Caco-2 (cell line): ENCODE measurements around the gene TNFRSF25. TPM values are rescaled to one million over a fixed set of nuclear protein-coding genes. Genes with fewer than 3 reads are reported as not detected.

Experiments
- BruUV-seq: library from RNA; stranded (reverse); fragments of 400-500 nt; replicated peaks from 2 replicates; lab custom pipeline; 2021; lab: Mats Ljungman, UMichigan
- CTCF ChIA-PET: fragments of 300-600 bp; sonication (Branson Sonifier 250); formaldehyde crosslinking; loops from one replicate; lab custom pipeline; 2022; ENCODE audit warnings: antibody characterized with exemption; lab: Charles Lee
- POLR2A ChIA-PET: fragments of 300-600 bp; sonication (Branson Sonifier 250); formaldehyde crosslinking; loops from one replicate; lab custom pipeline; 2022; ENCODE audit warnings: antibody characterized with exemption; lab: Charles Lee
- DNase-seq, 2 experiments: peaks; one replicate each; pipeline versions ENCODE4 v3.0.0 to v3.0.0-alpha.2; 2020 to 2022
- H3K27me3 ChIP-seq: replicated peaks from 2 replicates; pipeline ENCODE4 v1.6.0; 2011; ENCODE audit warnings: low read length; ENCODE audit not compliant: control insufficient read depth, insufficient read depth
- H3K36me3 ChIP-seq: 2 replicates; pipeline ENCODE4 v1.5.1; 2011; ENCODE audit warnings: low read length; ENCODE audit not compliant: control insufficient read depth, insufficient read depth
- H3K4me1 ChIP-seq: fragments of 250-450 bp; sonication (Bioruptor Pico); 2 replicates; pipeline ENCODE4 v1.5.1; 2020; ENCODE audit warnings: mild to moderate bottlenecking
- H3K4me3 ChIP-seq: 2 replicates; pipeline ENCODE4 v1.5.1; 2011; ENCODE audit warnings: low read depth, mild to moderate bottlenecking, control low read depth, low read length
- H3K9me3 ChIP-seq: fragments of 250-450 bp; sonication (Bioruptor Pico); 2 replicates; pipeline ENCODE4 v1.5.1; 2020; ENCODE audit warnings: mild to moderate bottlenecking, moderate library complexity
- H3K27ac Mint-ChIP-seq: one replicate; pipeline ENCODE4 v1.8.0; 2022; ENCODE audit warnings: mixed read lengths; ENCODE audit not compliant: unreplicated experiment
- H3K27me3 Mint-ChIP-seq: one replicate; pipeline ENCODE4 v1.8.0; 2022; ENCODE audit warnings: mixed read lengths; ENCODE audit not compliant: insufficient read depth, unreplicated experiment
- H3K36me3 Mint-ChIP-seq: one replicate; pipeline ENCODE4 v1.8.0; 2022; ENCODE audit warnings: mild to moderate bottlenecking, mixed read lengths; ENCODE audit not compliant: insufficient read depth, unreplicated experiment
- H3K4me1 Mint-ChIP-seq: one replicate; pipeline ENCODE4 v1.8.0; 2022; ENCODE audit warnings: low read depth, mixed read lengths; ENCODE audit not compliant: unreplicated experiment
- H3K4me3 Mint-ChIP-seq: one replicate; pipeline ENCODE4 v1.8.0; 2022; ENCODE audit warnings: mild to moderate bottlenecking, moderate library complexity, mixed read lengths; ENCODE audit not compliant: unreplicated experiment
- H3K9me3 Mint-ChIP-seq: one replicate; pipeline ENCODE4 v1.8.0; 2022; ENCODE audit warnings: mixed read lengths; ENCODE audit not compliant: unreplicated experiment
- intact Hi-C: fragments of 100-400 bp; cut with micrococcal nuclease; formaldehyde crosslinking; loops from one replicate; pipeline ENCODE4 v1.10.0; 2022; ENCODE audit not compliant: unreplicated experiment
- total RNA-seq: library from RNA; stranded (reverse); gene quantifications from 2 replicates; pipeline ENCODE4 v1.2.3, GENCODE V29; 2022
- TF ChIP-seq, protein P1 (sequence below), 2 experiments: fragments of 200-600 bp in 1 of 2; IDR thresholded peaks; 1 replicate in 1 of 2; 2 replicates in 1 of 2; pipeline versions ENCODE4 v1.5.1 to v1.8.0; 2011 to 2022; ENCODE audit warnings: antibody characterized with exemption in 1 of 2, control low read depth in 1 of 2, inconsistent platforms in 1 of 2, low read depth in 1 of 2, low read length in 1 of 2, mild to moderate bottlenecking in 1 of 2, moderate library complexity in 1 of 2; ENCODE audit not compliant: insufficient read depth in 1 of 2, severe bottlenecking in 1 of 2, unreplicated experiment in 1 of 2

TNFRSF25 gene
- total RNA-seq, 1 experiment from 2014 or later = 16.3 TPM

DNA sequence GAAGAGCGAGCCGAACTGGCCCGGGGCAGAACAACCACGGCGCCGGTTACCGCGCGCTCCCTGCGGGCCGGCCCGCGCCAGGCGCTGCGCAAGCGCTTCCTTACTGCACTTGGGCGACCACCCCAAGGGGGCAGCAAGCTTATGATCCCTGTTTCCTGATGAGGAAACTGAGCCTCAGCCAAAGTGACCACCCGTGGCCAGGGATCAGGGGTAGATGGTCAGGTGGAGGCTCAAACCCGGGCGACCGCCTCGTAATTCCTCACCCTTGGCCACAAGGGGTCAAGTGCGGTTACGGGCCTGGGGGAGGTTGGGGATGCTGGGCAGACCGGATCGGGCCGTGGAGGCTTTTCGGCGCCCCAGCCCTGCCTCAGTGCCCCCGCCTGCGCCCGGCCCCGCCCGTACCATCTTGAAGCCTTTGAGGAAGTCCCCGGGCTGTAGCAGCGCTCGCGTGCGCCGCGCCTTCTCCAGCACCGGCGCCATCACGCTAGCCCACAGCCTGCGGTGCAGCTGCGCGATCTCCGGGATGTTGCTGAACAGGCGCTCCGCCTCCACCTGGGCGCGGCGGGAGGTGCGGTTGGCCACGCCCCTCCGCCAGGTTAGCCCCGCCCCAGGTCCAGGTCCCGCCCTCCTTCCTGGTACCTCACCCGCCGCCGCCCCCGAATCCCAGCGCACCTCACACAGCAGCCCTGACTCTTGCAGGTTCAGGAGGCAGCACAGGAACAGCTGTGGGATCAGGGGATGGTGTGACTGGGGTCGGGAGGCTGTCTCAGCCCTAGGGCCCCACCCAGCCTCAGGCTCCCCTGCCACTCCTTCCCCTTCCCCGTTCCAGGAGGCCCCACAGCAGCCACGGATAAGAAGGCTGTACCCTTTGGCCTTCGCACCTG is 5.4 kb upstream of the TNFRSF25 start:
- Histone ChIP-seq H3K9me3 (no peaks in the 10 kb centered on the region), H3K27me3 (no peaks in the 10 kb centered on the region), H3K4me3 (peak overlapping the region; percentile 53), H3K36me3 (peaks cover 4% of the 10 kb centered on the region), H3K4me1 (peaks cover 29% of the 10 kb centered on the region)
- Mint-ChIP-seq H3K27ac (peak overlapping the region; percentile 91), H3K4me3 (peak overlapping the region; percentile 74), H3K4me1 (peaks cover 8% of the 10 kb centered on the region), H3K36me3 (peaks cover 15% of the 10 kb centered on the region), H3K9me3 (no peaks in the 10 kb centered on the region), H3K27me3 (no peaks in the 10 kb centered on the region)
- TF ChIP-seq, protein P1, sequence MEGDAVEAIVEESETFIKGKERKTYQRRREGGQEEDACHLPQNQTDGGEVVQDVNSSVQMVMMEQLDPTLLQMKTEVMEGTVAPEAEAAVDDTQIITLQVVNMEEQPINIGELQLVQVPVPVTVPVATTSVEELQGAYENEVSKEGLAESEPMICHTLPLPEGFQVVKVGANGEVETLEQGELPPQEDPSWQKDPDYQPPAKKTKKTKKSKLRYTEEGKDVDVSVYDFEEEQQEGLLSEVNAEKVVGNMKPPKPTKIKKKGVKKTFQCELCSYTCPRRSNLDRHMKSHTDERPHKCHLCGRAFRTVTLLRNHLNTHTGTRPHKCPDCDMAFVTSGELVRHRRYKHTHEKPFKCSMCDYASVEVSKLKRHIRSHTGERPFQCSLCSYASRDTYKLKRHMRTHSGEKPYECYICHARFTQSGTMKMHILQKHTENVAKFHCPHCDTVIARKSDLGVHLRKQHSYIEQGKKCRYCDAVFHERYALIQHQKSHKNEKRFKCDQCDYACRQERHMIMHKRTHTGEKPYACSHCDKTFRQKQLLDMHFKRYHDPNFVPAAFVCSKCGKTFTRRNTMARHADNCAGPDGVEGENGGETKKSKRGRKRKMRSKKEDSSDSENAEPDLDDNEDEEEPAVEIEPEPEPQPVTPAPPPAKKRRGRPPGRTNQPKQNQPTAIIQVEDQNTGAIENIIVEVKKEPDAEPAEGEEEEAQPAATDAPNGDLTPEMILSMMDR (IDR thresholded peaks at IDR 0.05; ENCODE audit: insufficient read depth in 1 of 2, low read depth in 1 of 2, low read length in 1 of 2, severe bottlenecking in 1 of 2, unreplicated experiment in 1 of 2) = peak in 1 of 2 experiments; percentile 0
- intact Hi-C loops = no loop called here
- no TSS peak for BruUV-seq
- ChIA-PET POLR2A (interaction anchor here (0.6 kb wide), 1 partner anchor 19 kb away, joined by 3 read pairs; no protein-coding TSS in a partner anchor), CTCF (interaction anchor here (0.6 to 1.1 kb wide), 5 partner anchors 10 to 48 kb away, joined by 3 read pairs; no protein-coding TSS in a partner anchor)
- DNase-seq = peak; percentile 87 to 89

DNA sequence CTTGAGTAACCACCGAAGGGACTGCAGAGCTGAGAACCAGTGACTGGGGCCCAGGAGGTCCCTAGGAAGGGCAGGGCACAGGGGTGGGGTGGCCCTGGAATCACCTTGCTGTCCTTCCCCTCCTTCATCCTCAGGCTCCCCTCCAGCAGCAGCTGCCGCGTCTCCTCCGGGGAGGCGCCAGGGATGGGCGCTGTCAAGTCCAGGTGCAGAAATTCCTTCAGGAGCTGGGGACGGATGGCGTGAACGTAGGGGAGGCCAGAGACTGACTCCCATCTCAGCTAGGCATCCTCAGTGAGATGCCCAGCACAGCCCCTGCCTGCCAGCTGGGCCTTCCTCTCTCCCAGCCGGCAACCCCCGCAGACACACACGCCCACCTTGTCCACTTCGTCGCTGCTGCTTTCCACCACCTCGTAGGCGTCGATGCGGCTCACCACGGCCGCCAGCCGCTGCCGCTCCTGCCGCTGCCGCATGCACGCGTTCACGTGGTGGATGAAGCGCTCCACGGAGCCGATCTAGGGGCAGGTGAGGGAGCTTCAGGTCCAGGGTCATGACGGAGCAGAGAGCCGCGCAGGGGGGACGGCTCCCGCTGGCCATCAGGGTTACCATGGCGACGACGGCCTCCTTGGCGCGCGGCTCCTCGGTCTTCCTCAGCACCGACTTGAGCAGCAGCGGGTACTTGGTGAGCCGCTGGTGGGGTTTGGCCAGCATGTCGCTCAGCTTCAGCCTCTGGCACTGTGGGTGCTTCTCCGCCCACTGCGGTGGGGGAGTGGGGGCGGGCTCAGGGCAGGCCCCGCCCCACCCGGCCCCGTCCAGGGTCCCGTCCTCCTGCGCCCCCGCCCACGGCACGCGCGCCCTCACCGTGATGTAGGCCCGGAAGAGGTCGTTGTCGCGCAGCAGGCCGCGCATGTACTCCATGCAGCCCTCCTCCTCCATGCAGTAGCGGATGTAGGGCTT is 4.4 kb upstream of the TNFRSF25 start:
- no peak overlapping the region for H3K4me3 Mint-ChIP-seq
- ChIA-PET CTCF (interaction anchor here (0.7 to 0.9 kb wide), 2 partner anchors 32 to 33 kb away, joined by 3 read pairs; no protein-coding TSS in a partner anchor), POLR2A (no interaction called here)
- no peaks in the 10 kb centered on the region for H3K27me3 ChIP-seq
- TF ChIP-seq, protein P1 (IDR thresholded peaks at IDR 0.05; ENCODE audit: insufficient read depth in 1 of 2, low read depth in 1 of 2, low read length in 1 of 2, severe bottlenecking in 1 of 2, unreplicated experiment in 1 of 2) = no peak
- H3K27me3 Mint-ChIP-seq = no peaks in the 10 kb centered on the region
- no peak for DNase-seq
- peaks cover 4% of the 10 kb centered on the region for H3K36me3 ChIP-seq
- no peaks in the 10 kb centered on the region for H3K9me3 Mint-ChIP-seq
- no peak overlapping the region for H3K27ac Mint-ChIP-seq
- peak overlapping the region; percentile 53 for H3K4me3 ChIP-seq
- H3K4me1 Mint-ChIP-seq = peaks cover under 1% of the 10 kb centered on the region
- BruUV-seq = no TSS peak
- intact Hi-C loops = no loop called here
- H3K9me3 ChIP-seq = no peaks in the 10 kb centered on the region
- H3K4me1 ChIP-seq = peaks cover 20% of the 10 kb centered on the region
- peaks cover 8% of the 10 kb centered on the region for H3K36me3 Mint-ChIP-seq
